ENCODE data around the gene TOMM20L.
"Not testable (repeated sequence)": the region's sequence is repeated elsewhere in the genome, so short reads cannot be mapped to it uniquely, and the experiment has no call there.

TOMM20L gene

GRCh38 chr14:58395812-58396788, at the start of gene TOMM20L:
Gene TOMM20L (plus strand): TSS chr14:58395930. CDS start chr14:58395958, 28 bp downstream.
- DNase-seq, result peak; percentile 90

- no peak for DNase-seq
Measured at GRCh38 chr14:58353516-58354299, 42.0 kb upstream of the TOMM20L start.

- no peak for DNase-seq
Measured at GRCh38 chr14:58354808-58355207, 40.9 kb upstream of the TOMM20L start.

GRCh38 chr14:58356268-58356667, 39.5 kb upstream of the TOMM20L start:
- no peak for DNase-seq

GRCh38 chr14:58362272-58362671, 33.5 kb upstream of the TOMM20L start:
- not testable (repeated sequence) for DNase-seq

GRCh38 chr14:58362798-58363412, 32.8 kb upstream of the TOMM20L start:
- no peak for DNase-seq

DNA sequence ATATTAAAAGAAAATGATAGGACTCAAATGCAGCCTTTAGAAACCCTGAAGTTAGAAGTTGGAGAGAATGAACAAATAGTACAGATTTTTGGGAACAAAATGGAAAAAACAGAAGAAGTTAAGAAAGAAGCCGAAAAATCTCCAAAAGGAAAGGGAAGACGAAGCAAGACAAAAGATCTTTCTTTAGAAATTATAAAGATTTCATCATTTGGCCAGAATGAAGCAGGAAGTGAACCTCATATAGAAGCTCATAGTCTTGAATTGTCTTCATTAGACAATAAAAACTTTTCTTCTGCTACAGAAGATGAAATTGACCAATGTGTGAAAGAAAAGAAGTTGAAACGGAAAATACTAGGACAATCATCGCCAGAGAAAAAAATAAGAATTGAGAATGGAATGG, 31.4 kb upstream of the TOMM20L start:
- DNase-seq, result no peak

- no peak for DNase-seq
Measured at GRCh38 chr14:58367296-58367695, 28.4 kb upstream of the TOMM20L start.

DNA sequence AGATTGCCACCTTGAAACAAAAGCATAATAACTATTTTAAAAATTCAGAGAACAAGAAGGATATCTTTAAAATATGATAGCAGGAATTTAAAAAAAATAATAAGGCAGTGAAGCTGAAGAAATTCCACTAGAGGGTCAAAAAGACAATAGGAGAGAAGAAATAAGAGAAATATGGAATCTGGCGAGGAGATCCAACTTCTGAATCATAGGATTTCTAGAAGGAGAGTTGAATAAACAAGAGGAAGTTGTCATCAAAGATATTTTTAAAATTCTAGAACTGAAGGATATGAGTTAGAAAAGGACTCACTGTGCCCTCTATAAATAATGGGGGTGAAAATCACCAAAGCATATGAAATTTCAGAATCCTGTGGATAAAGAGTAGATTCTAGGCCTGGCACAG, 26.8 kb upstream of the TOMM20L start:
- no peak for DNase-seq

DNA sequence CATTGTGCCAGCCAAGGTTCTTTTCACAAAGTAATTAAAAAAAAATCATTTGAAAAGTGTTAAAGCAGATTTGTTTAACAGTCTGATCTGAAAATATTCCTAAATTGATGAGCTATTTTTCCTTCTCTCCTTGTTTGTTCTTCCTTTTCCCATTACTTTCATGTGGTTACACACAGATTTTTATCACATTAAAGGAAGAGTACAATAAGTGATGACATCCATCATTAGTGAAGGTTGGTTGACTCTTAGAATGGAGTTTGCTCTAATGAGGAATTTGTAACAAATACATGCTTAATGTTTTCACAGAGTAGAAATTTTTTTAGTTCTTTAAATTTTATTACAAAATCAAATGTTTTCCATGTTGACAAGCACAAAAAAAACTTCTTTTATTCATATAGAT, 18.9 kb upstream of the TOMM20L start:
- DNase-seq, result no peak

GRCh38 chr14:58390830-58391229, 4.9 kb upstream of the TOMM20L start:
- no peak for DNase-seq

DNA sequence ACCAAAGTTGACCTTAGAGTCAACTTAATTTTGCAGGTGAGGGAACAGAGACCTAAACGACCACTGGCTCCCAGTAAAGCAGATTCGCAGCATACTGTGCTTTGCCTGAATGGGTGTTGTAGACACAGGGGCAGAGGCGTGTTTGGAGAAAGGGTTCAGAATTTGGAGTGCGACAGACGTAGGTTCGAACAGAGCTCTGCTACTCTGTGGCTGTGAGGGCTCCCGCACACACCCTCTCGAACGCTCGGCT, 243 bp upstream of the TOMM20L start:
- DNase-seq, result no peak

- DNase-seq, result no peak
Measured at GRCh38 chr14:58397156-58397555, 1.4 kb downstream of the TOMM20L start.

- DNase-seq, result no peak
Measured at GRCh38 chr14:58398495-58398894, 2.8 kb downstream of the TOMM20L start.

DNA sequence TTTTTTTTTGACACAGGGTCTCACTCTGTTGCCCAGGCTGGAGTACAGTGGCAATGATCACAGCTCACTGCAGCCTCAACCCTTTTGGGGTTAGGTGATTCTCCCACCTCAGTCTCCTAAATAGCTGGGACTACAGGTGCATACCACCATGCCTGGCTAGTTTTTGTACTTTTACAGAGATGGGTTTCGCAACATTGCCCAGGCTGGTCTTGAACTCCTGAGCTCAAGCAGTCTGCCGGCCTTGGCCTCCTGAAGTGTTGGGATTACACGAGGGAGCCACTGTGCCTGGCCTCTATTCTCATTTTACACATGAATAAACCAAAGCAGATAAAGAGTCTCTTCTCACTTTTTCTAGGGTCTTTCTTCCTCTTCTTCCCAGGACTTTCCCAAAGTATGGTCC, 3.2 kb downstream of the TOMM20L start:
- no peak for DNase-seq

- DNase-seq, result no peak
Measured at GRCh38 chr14:58401587-58401986, 5.9 kb downstream of the TOMM20L start.

- no peak for DNase-seq
Measured at GRCh38 chr14:58408681-58409215, 13.0 kb downstream of the TOMM20L start.

- no peak for DNase-seq
Measured at GRCh38 chr14:58414845-58415244, 19.1 kb downstream of the TOMM20L start.

DNA sequence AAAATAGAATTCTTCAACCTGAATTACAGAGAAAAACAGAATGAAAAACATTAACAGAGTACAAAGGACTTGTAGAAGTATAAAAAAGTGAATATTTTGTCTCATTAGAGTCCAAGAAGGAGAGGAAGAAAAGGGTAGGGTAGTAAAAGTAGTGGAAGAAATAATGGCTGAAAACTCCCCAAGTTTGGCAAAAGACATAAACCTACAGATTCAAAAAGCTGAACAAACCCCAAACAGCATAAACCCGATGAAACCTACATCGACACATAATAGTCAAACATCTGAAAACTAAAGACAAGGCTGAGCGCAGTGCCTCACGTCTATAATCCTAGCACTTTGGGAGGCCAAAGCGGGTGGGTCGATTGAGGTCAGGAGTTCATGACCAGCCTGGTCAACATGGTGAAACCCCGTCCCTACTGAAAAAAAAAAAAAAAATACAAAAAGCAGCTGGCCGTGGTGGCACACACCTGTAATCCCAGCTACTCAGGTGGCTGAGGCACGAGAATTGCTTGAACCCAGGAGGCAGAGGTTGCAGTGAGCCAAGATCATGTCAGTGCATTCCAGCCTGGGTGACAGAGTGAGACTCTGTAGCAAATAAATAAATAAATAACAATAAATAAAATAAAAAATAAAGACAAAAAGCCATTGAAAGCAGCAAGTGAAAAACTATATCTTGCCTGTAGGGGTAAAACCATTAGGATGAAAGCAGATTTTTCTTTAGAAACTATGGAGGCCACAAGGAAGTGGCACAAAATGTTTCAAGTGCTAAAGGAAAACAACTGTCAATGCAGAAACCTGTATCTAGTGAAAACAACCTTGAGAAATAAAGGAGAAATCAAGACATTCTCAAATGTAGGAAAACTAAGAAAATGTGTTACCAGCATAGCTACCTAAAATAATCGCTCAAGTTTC, 20.2 kb downstream of the TOMM20L start:
- no peak for DNase-seq

GRCh38 chr14:58416934-58417333, 21.2 kb downstream of the TOMM20L start:
- DNase-seq, result not testable (repeated sequence)

DNA sequence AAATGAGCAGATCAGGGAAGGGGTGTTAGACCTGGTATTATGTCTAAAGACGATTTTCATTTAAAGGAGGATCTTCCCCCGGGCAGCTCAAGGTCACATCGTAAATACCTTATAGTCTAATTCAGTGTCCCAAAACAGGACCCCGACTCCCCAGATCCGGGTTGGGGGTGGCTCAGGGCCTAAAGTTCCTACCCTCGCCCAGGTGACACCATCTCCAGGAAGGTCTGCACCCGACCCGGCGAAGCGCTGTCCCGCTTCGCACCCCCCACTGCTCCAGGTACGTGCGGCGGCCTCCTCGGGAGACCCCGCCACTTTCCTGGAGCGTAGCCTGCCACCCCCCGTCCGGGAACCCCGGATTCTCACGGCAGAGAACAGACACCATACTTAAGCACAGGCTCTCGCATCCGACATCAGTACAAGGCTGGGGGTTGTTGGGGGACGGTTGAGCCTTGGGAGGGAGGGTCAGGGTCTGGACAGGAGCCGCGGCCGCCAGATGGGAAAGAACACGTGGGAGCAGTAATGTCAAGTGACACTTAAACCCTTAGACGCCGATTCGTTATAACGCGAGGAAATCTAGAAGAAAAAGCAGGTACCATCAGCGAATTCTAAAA, 31.0 kb downstream of the TOMM20L start:
- DNase-seq, result peak; percentile 86
